Right cardiac atrium (tissue), 5 donors: ENCODE measurements around the gene MDM4. TPM values are rescaled to one million over a fixed set of nuclear protein-coding genes. Genes with fewer than 3 reads are reported as not detected.
"Not testable (repeated sequence)": the region's sequence is repeated elsewhere in the genome, so short reads cannot be mapped to it uniquely, and the experiment has no call there.

Experiments
- ATAC-seq, 2 donors: fragments of 200-7000 bp; cut with Tn5 transposase; one replicate each; pipeline versions ENCODE4 v1.8.0 to v1.9.1; 2020; ENCODE audit warnings: moderate library complexity in 2 of 2, mild to moderate bottlenecking in 1 of 2
- DNase-seq, 3 donors: peaks; one replicate each; pipeline ENCODE4 v3.0.0-alpha.2; 2020
- H3K27ac ChIP-seq: one replicate; pipeline ENCODE4 v1.5.1; 2013; ENCODE audit warnings: mild to moderate bottlenecking, low read length, control low read depth, moderate library complexity
- H3K27me3 ChIP-seq: one replicate; pipeline ENCODE4 v1.6.1; 2013; ENCODE audit not compliant: control insufficient read depth, insufficient read depth
- H3K4me1 ChIP-seq: one replicate; pipeline ENCODE4 v1.6.1; 2013; ENCODE audit warnings: low read length; ENCODE audit not compliant: control insufficient read depth, insufficient read depth
- H3K4me3 ChIP-seq: one replicate; pipeline ENCODE4 v1.5.1; 2013; ENCODE audit warnings: low read length, control low read depth
- H3K9me3 ChIP-seq: one replicate; pipeline ENCODE4 v1.6.1; 2013; ENCODE audit warnings: low read length; ENCODE audit not compliant: control insufficient read depth
- WGBS: extraction: QIAGEN DNeasy Blood & Tissue Kit; methylation state at CpG from one replicate; pipeline ENCODE4 v1.1.7; 2013; 5-methylcytosine and 5-hydroxymethylcytosine counted together
- intact Hi-C, 4 donors: fragments of 100-400 bp; cut with DNase I; formaldehyde crosslinking; loops; one replicate each; pipeline versions ENCODE4 v1.11.0 to v1.14.0; 2022 to 2023
- polyA plus RNA-seq: library from polyadenylated mRNA; stranded (reverse); fragments of 200-250 nt; gene quantifications from one replicate; pipeline ENCODE4 v1.2.3, GENCODE V29; 2013
- total RNA-seq, 4 donors: library from RNA; stranded (reverse); fragmentation: NEBNext Ultra II Directional; extraction: Animal tissue kit (Norgen Biotek cat#: 25700); gene quantifications; one replicate each; pipeline ENCODE4 v1.2.1, GENCODE V29; 2021
- donor health status: healthy with polysubstance abuse.
- donor health status: DM: no; HTN: yes; CAD: no.
- donor health status: DM: no; HTN: no; CAD: no.
- donor health status: DM: no; HTN: yes; CAD: no; lungs with severe emphysema.
- donor health status: DM: yes; HTN: yes; CAD: no.

MDM4 gene
- total and polyA plus RNA-seq, 5 donors = 10.5 to 48.2 (median 34.5) TPM

- DNase-seq (no peak), ATAC-seq (no peak)
- intact Hi-C loops = no loop called here
- no peaks in the 10 kb centered on the region for H3K9me3 ChIP-seq
- H3K4me3 ChIP-seq = no peak overlapping the region
- H3K27me3 ChIP-seq = no peaks in the 10 kb centered on the region
- 68% methylated on average over 5 of the region's 5 CpGs for WGBS
- H3K27ac ChIP-seq = no peak overlapping the region
- H3K4me1 ChIP-seq = peaks cover 9% of the 10 kb centered on the region
Observed at GRCh38 chr1:204520834-204521709, 4.9 kb downstream of the MDM4 start.

GRCh38 chr1:204521941-204522521, 5.8 kb downstream of the MDM4 start:
- H3K27me3 ChIP-seq, H3K4me1 ChIP-seq, H3K27ac ChIP-seq, H3K9me3 ChIP-seq, DNase-seq, intact Hi-C loops, ATAC-seq, H3K4me3 ChIP-seq: not testable (repeated sequence)
- 91% methylated on average over 5 of the region's 5 CpGs for WGBS

- Histone ChIP-seq H3K4me1 (peaks cover 2% of the 10 kb centered on the region), H3K4me3 (no peak overlapping the region), H3K27me3 (no peaks in the 10 kb centered on the region), H3K27ac (no peak overlapping the region), H3K9me3 (no peaks in the 10 kb centered on the region)
- intact Hi-C loops = no loop called here
- DNase-seq (no peak), ATAC-seq (no peak)
- WGBS = 96% methylated on average over 9 of the region's 9 CpGs
Observed at GRCh38 chr1:204523605-204524215, 7.5 kb downstream of the MDM4 start.

- Histone ChIP-seq H3K27ac (no peak overlapping the region), H3K4me1 (peaks cover 2% of the 10 kb centered on the region), H3K9me3 (no peaks in the 10 kb centered on the region), H3K27me3 (no peaks in the 10 kb centered on the region), H3K4me3 (no peak overlapping the region)
- ATAC-seq (no peak), DNase-seq (no peak)
- 87% methylated on average over 3 of the region's 3 CpGs for WGBS
- intact Hi-C loops = no loop called here
Observed at GRCh38 chr1:204524986-204525385, 8.8 kb downstream of the MDM4 start.

- Histone ChIP-seq H3K27ac (no peak overlapping the region), H3K4me3 (no peak overlapping the region), H3K27me3 (no peaks in the 10 kb centered on the region), H3K4me1 (no peaks in the 10 kb centered on the region), H3K9me3 (no peaks in the 10 kb centered on the region)
- 92% methylated on average over 5 of the region's 5 CpGs for WGBS
- ATAC-seq (peak; percentile 31 to 40), DNase-seq (no peak)
- intact Hi-C loops = no loop called here
Observed at GRCh38 chr1:204528241-204528640, 12.0 kb downstream of the MDM4 start.

GRCh38 chr1:204528677-204529076, 12.5 kb downstream of the MDM4 start:
- Histone ChIP-seq H3K27ac (no peak overlapping the region), H3K4me3 (no peak overlapping the region), H3K9me3 (no peaks in the 10 kb centered on the region), H3K4me1 (no peaks in the 10 kb centered on the region), H3K27me3 (no peaks in the 10 kb centered on the region)
- DNase-seq (peak in 1 of 3 donors; percentile 39), ATAC-seq (peak; percentile 25 to 32)
- 79% methylated on average over 8 of the region's 8 CpGs for WGBS
- intact Hi-C loops = no loop called here

- no peaks in the 10 kb centered on the region for H3K4me1 ChIP-seq
- peak in 1 of 3 donors; percentile 37 for DNase-seq
- ATAC-seq = peak; percentile 41 to 47
- H3K27ac ChIP-seq = no peak overlapping the region
- no peaks in the 10 kb centered on the region for H3K27me3 ChIP-seq
- intact Hi-C loops = no loop called here
- H3K9me3 ChIP-seq = no peaks in the 10 kb centered on the region
- WGBS = 84% methylated on average over 7 of the region's 7 CpGs
- no peak overlapping the region for H3K4me3 ChIP-seq
Observed at GRCh38 chr1:204529371-204529895, 13.2 kb downstream of the MDM4 start.

- Histone ChIP-seq H3K4me3 (no peak overlapping the region), H3K27me3 (no peaks in the 10 kb centered on the region), H3K9me3 (no peaks in the 10 kb centered on the region), H3K4me1 (no peaks in the 10 kb centered on the region), H3K27ac (no peak overlapping the region)
- DNase-seq (no peak), ATAC-seq (no peak)
- WGBS = 94% methylated on average over 1 of the region's 1 CpG
- intact Hi-C loops = no loop called here
Observed at GRCh38 chr1:204530932-204531331, 14.7 kb downstream of the MDM4 start.

GRCh38 chr1:204532832-204533231, 16.6 kb downstream of the MDM4 start:
- Histone ChIP-seq H3K27ac (no peak overlapping the region), H3K4me3 (no peak overlapping the region)
- no peak for ATAC-seq

GRCh38 chr1:204541626-204542025, 25.4 kb downstream of the MDM4 start:
- no peaks in the 10 kb centered on the region for H3K9me3 ChIP-seq
- no peak overlapping the region for H3K4me3 ChIP-seq
- 52% methylated on average over 2 of the region's 2 CpGs for WGBS
- DNase-seq (no peak), ATAC-seq (no peak)
- no peak overlapping the region for H3K27ac ChIP-seq
- intact Hi-C loops = no loop called here
- no peaks in the 10 kb centered on the region for H3K27me3 ChIP-seq
- no peaks in the 10 kb centered on the region for H3K4me1 ChIP-seq

More at GRCh38 chr1:204532832-204533231, 16.6 kb downstream of the MDM4 start:
- Histone ChIP-seq H3K9me3 (no peaks in the 10 kb centered on the region), H3K4me1 (no peaks in the 10 kb centered on the region), H3K27me3 (no peaks in the 10 kb centered on the region)
- no peak for DNase-seq
- intact Hi-C loops = no loop called here

GRCh38 chr1:204544321-204544720, 28.1 kb downstream of the MDM4 start:
- H3K4me3 ChIP-seq = no peak overlapping the region
- no peaks in the 10 kb centered on the region for H3K27me3 ChIP-seq
- intact Hi-C loops = no loop called here
- no peak overlapping the region for H3K27ac ChIP-seq
- H3K9me3 ChIP-seq = no peaks in the 10 kb centered on the region
- DNase-seq = no peak
- 86% methylated on average over 2 of the region's 2 CpGs for WGBS
- no peaks in the 10 kb centered on the region for H3K4me1 ChIP-seq
- ATAC-seq = no peak
